ENCODE results near the gene MRM2.

GRCh38 chr7:2222516-2222915 lies 19.5 kb downstream of the MRM2 start:
- TF ChIP-seq CTCF (IDR thresholded peaks at IDR 0.05; ENCODE audit: insufficient read depth, low read depth, low read length) (no peak), EZH2 (IDR thresholded peaks at IDR 0.05; ENCODE audit: insufficient read depth, low read length) (no peak)
